Measurements from ENCODE around the gene ENPP7.

Gene ENPP7

GRCh38 chr17:79784353-79785016 is 53.7 kb downstream of the ENPP7 start:
- CTCF ChIA-PET = no interaction called here
- no peak for TF ChIP-seq CTCF (conservative IDR thresholded peaks at IDR 0.05; ENCODE audit: low read depth)
- POLR2A ChIA-PET (ENCODE audit: low non-redundant PET) = no interaction called here
- H3K27ac ChIP-seq = no peak overlapping the region
- no peak for DNase-seq (ENCODE audit: low spot score)

- H3K27ac ChIP-seq = no peak overlapping the region
- CTCF ChIA-PET = interaction anchor here (0.6 kb wide), 1 partner anchor 208 kb away, joined by 3 read pairs; no protein-coding TSS in a partner anchor
- DNase-seq (ENCODE audit: low spot score) = no peak
- POLR2A ChIA-PET (ENCODE audit: low non-redundant PET) = no interaction called here
- no peak for TF ChIP-seq CTCF (conservative IDR thresholded peaks at IDR 0.05; ENCODE audit: low read depth)
Observed at GRCh38 chr17:79785017-79785899, 54.5 kb downstream of the ENPP7 start.

- POLR2A ChIA-PET (ENCODE audit: low non-redundant PET) = no interaction called here
- TF ChIP-seq CTCF (conservative IDR thresholded peaks at IDR 0.05; ENCODE audit: low read depth) = no peak
- H3K27ac ChIP-seq = no peak overlapping the region
- CTCF ChIA-PET = interaction anchor here (0.6 kb wide), 1 partner anchor 207 kb away, joined by 3 read pairs; no protein-coding TSS in a partner anchor
- DNase-seq (ENCODE audit: low spot score) = no peak
Observed at GRCh38 chr17:79785900-79786810, 55.4 kb downstream of the ENPP7 start.

- CTCF ChIA-PET = no interaction called here
- no peak overlapping the region for H3K27ac ChIP-seq
- POLR2A ChIA-PET (ENCODE audit: low non-redundant PET) = no interaction called here
Observed at GRCh38 chr17:79786930-79787643, 56.3 kb downstream of the ENPP7 start.

GRCh38 chr17:79788455-79788854 is 57.7 kb downstream of the ENPP7 start:
- CTCF ChIA-PET = interaction anchor here (1.0 to 1.3 kb wide), 3 partner anchors 10 to 23 kb away, joined by 3 to 4 read pairs (median 3); no protein-coding TSS in a partner anchor
- POLR2A ChIA-PET (ENCODE audit: low non-redundant PET) = no interaction called here
- TF ChIP-seq CTCF (conservative IDR thresholded peaks at IDR 0.05; ENCODE audit: low read depth) = no peak
- DNase-seq (ENCODE audit: low spot score) = no peak
- H3K27ac ChIP-seq = no peak overlapping the region

More at GRCh38 chr17:79786930-79787643, 56.3 kb downstream of the ENPP7 start:
- no peak for TF ChIP-seq CTCF (conservative IDR thresholded peaks at IDR 0.05; ENCODE audit: low read depth)
- DNase-seq (ENCODE audit: low spot score) = no peak
